NCI-H146 treated with DMSO at 0.1 percent for 48 hours (cell line): Measurements from ENCODE around the gene RTF2.

Experiments
- DNase-seq: peaks from one replicate; lab custom pipeline; 2025; ENCODE audit not compliant: unreplicated experiment; lab: John Stamatoyannopoulos, UW

RTF2 gene, protein sequence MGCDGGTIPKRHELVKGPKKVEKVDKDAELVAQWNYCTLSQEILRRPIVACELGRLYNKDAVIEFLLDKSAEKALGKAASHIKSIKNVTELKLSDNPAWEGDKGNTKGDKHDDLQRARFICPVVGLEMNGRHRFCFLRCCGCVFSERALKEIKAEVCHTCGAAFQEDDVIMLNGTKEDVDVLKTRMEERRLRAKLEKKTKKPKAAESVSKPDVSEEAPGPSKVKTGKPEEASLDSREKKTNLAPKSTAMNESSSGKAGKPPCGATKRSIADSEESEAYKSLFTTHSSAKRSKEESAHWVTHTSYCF

DNA sequence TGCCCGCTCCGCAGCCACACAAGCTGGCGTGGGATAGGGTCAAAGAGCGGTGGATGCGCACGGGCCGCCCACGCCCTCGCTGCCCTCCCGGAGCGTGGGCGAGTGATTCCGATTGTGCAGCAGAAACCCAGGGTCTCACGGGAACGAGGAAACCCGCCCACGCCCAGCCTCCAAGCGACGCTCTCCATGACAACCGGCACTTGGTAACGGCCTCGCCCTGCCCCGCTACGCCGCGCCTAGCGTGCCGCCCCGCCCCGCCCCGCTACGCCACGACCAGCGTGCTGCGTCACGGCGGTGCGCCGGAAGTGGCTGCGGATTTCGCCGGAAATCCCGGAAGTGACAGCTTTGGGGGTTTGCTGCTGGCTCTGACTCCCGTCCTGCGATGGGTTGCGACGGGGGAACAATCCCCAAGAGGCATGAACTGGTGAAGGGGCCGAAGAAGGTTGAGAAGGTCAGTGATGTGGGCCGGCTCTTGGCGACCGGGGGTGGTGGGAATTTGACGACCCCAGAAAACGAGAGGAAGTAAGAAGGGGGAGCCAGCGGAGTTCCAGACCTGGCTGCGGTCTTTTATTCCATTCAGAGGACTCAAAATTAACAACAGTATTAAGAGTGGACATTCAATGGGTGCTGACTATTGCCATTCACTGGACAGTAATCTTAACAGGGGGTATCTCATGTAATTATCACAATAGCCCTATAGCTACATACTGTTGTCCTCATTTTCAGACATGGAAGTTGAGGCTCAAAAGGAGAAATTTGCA is at the start of gene RTF2:
TSS of gene RTF2 (plus strand) at position 312 of the 761 bp plus-strand sequence. CDS start at position 383, 71 bp downstream.
- peak; percentile 77 for DNase-seq

DNA sequence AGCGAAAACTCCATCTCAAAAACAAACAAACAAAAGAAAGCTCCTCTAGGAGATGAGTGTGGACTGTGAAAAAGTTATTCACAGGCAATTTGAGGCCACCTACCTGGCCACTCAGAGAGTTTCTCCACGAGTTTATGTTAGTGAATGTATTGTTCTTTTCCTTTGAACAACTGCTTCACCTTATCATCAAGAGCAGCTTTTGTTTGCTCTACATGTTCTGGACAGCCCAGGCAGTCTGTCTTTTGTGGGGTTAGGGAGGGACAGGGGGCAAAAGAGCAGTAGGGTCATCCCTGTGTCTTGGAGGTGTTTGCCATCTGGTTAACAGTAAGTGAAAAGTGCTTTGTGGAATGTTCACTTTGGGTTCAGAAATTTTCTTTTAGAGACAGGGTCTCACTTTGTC is 48.4 kb upstream of the RTF2 start:
- DNase-seq: no peak

DNA sequence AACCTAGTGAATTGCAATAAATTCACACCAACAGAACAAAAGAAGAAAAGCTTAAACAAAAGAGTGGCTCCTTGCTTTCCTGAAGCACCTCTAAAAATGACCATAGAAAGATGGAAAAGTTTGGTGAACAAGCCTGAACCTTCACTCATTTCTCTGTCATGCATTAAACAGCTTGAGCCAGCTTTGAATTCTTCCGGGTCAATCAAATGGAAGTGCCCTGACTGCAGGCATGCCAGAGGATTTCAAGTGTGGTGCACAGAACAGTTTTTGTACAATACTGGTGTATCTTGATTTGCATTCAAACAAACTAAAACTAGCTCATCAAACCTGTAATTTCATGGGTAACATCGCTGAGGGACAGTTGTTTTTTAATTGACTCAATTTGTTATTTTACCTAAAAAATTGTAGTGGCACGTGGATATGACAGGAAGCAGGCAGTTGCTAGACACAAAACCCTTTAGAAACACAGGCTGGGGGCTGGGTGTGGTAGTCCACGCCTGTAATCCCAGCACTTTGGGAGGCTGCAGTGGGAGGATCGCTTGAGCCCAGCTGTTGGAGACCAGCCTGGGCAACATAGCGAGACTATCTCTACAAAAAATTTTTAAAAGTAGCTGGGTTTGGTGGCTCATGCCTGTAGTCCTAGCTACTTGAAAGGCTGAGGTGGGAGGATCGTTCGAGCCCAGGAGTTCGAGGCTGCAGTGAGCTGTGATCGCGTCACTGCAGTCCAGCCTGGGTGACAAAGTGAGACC is 47.3 kb upstream of the RTF2 start:
- no peak for DNase-seq

DNA sequence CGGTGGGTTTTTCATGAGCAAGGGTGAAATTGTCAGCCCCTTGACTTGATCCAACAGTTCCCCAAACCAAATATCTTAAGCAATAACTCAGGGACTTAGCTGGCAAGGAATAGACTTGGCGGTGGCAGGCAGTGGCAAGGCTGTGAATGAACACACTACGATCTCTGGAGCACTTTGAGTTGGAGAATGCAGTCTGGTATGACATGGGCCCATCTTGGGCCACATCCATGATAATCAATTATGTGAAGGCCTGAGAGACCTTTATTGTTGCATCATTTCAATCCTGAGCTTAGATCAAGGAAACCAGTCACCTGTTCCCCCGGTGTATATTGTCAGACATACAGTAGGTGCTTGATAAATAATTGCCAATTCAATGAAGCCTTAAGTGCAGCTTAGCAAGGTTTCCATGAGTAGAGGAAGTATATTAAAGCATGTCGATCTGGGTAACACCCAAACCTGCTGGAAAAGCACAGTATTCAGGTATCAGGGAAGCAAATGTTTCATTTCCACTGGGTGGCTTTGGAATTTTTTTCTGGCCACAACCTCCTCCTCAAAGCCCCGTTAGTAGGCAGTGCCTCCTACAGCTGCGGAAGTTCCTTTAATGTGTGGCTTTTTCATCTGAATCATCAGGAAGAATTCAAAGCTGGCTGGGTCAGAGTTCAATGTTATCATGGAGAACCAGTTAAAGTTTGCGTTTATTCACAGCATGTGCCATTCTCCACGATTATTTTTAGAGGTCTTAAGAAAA is 46.2 kb upstream of the RTF2 start:
- no peak for DNase-seq

DNA sequence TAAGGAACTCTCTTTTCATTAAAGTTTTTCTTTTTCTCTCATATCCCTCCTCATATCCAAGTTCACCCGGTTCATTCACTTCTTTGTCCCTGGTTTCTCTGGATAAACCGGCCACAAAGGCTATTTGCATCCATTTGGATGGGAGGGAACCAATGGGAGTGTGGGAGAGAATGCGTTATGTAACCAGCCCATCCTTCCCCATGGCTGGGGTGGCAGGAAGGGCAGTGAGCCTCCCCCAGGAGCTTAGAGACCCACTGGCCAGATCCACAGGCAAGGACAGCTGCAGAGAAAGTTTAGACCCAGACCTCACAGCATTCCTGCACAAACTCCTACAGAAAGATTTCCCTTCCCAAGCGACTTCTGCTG is 45.6 kb upstream of the RTF2 start:
- DNase-seq: no peak

GRCh38 chr20:56423211-56423610 is 45.2 kb upstream of the RTF2 start:
- no peak for DNase-seq

DNA sequence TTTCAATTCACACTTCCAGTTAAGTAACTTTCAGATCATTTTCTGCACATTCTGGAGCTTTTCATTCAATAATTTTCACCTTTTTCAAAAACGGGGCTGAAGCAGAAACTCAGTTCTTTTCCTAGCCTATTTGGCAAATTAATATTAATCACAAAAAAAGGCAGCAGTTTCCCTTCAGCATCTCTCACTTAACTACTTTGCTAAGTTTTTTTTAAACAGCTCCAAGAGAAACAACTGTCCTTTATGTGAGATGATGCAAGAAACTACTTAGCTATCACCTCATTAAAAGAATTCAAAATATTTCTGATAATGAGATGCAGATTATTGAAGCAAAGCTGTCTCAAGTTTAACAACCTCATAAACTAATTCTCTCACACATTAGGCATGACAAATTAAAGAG is 44.5 kb upstream of the RTF2 start:
- DNase-seq: no peak

GRCh38 chr20:56424931-56425330 is 43.5 kb upstream of the RTF2 start:
- DNase-seq: no peak

GRCh38 chr20:56426026-56426425 is 42.4 kb upstream of the RTF2 start:
- DNase-seq: no peak

- DNase-seq: no peak
Measured at GRCh38 chr20:56426926-56427325, 41.5 kb upstream of the RTF2 start.

GRCh38 chr20:56427797-56428196 is 40.6 kb upstream of the RTF2 start:
- no peak for DNase-seq

DNA sequence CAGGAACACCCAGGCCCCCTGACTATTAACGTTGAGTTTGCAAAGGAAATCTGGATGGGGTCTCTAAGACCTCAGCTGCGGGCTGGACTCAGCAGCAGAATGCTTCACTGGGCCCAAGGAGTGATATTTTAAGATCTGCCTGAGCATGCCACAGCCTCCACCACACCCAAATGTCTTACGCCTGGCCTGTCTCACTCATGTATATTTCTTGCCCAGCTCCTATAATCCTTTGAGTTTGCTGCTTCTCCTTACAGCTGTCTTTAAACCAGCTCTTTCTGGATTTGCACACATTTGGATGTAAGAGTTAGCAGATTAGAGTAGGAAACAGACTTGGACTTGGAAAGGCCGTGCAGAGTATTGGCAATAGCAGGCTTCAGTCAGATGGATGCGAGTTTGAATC is 40.0 kb upstream of the RTF2 start:
- no peak for DNase-seq

- no peak for DNase-seq
Measured at GRCh38 chr20:56428881-56429280, 39.5 kb upstream of the RTF2 start.

- no peak for DNase-seq
Measured at GRCh38 chr20:56429502-56429901, 38.9 kb upstream of the RTF2 start.

GRCh38 chr20:56429941-56430340 is 38.5 kb upstream of the RTF2 start:
- no peak for DNase-seq

GRCh38 chr20:56430461-56430860 is 38.0 kb upstream of the RTF2 start:
- DNase-seq: no peak

- no peak for DNase-seq
Measured at GRCh38 chr20:56430957-56431356, 37.5 kb upstream of the RTF2 start.

GRCh38 chr20:56431471-56431870 is 37.0 kb upstream of the RTF2 start:
- no peak for DNase-seq

DNA sequence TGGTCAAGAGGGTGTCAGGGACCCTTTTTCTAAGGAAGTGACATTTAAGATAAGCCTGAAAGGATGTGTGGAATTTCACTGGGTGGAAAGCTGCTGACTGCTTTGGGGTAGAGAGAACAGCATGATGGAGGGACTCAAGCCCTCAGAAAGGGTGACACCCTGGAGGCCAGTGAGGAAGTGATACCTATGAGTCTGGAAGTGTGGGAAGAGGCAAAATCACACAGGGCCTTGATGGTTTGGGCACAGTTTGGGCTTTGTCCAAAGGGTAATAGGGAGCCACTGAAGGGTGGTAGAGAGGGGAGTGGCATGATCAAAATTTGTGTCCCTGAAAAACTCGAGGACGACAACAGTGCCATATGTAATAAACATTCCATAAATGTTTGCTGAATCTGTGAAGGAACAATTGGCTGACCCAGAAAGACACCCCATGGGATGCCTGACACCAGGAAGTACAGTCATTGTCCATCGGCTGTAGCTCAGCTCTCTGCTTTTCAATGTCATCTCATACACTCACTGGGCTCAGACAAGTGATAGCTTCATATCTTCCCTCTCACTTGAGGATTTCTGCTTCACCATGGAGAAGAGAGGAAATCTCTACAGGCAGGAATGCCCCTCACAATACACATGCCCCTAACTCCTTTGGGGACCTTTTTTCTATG is 35.1 kb upstream of the RTF2 start:
- no peak for DNase-seq

- no peak for DNase-seq
Measured at GRCh38 chr20:56433880-56434255, 34.6 kb upstream of the RTF2 start.
